Stomach smooth muscle (tissue), 2 donors: Measurements from ENCODE around the gene GALNT8.
A peak's percentile ranks its signal among the peaks of the same experiment; 100 is the strongest.
"Not testable (repeated sequence)": the region's sequence is repeated elsewhere in the genome, so short reads cannot be mapped to it uniquely, and the experiment has no call there.

Experiments used
- H3K27ac ChIP-seq: one replicate; pipeline ENCODE4 v1.7.0; 2013; ENCODE audit warnings: mild to moderate bottlenecking, low read length, inconsistent platforms
- H3K27me3 ChIP-seq, 2 donors: one replicate each; pipeline ENCODE4 v1.7.0; 2013; ENCODE audit warnings: low read length in 2 of 2; ENCODE audit not compliant: insufficient read depth in 2 of 2, control insufficient read depth in 1 of 2
- H3K36me3 ChIP-seq, 2 donors: one replicate each; pipeline ENCODE4 v1.7.0; 2013; ENCODE audit warnings: low read length in 2 of 2; ENCODE audit not compliant: control insufficient read depth in 2 of 2, insufficient read depth in 2 of 2
- H3K4me1 ChIP-seq: one replicate; pipeline ENCODE4 v1.7.0; 2013; ENCODE audit warnings: low read length; ENCODE audit not compliant: control insufficient read depth, insufficient read depth
- H3K4me3 ChIP-seq, 2 donors: one replicate each; pipeline ENCODE4 v1.7.0; 2013; ENCODE audit warnings: low read length in 2 of 2
- H3K9ac ChIP-seq, 2 donors: one replicate each; pipeline ENCODE4 v1.7.0; 2013; ENCODE audit warnings: low read length in 2 of 2, mild to moderate bottlenecking in 1 of 2
- H3K9me3 ChIP-seq, 2 donors: one replicate each; pipeline ENCODE4 v1.7.0; 2013; ENCODE audit warnings: low read length in 2 of 2; ENCODE audit not compliant: control insufficient read depth in 2 of 2
- donor health status: healthy.
- donor health status: Pancreatic carcinoma.

GALNT8 gene

DNA sequence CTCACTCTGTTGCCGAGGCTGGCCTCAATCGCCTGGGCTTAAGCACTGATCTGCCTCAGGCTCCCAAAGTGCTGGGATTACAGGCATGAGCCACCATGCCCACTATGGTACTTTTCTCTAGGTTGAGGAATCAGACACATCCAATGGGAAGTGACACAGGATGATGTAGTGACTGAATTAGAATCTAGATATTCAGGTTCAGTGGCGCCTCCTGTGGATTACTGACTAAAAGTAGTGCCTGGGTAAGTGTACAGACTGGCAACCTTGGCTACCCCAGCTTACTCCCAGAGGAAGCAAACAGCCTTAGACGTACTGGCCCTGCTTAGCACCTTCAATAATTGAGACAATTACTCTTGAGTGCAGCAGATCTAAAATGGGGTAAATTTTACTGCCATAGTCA, 22.8 kb downstream of the GALNT8 start:
- no peak overlapping the region for H3K9ac ChIP-seq
- no peak overlapping the region for H3K4me3 ChIP-seq
- no peaks in the 10 kb centered on the region for H3K4me1 ChIP-seq
- no peak overlapping the region for H3K27ac ChIP-seq
- H3K27me3 ChIP-seq = no peaks in the 10 kb centered on the region
- H3K9me3 ChIP-seq = no peaks in the 10 kb centered on the region
- H3K36me3 ChIP-seq = no peaks in the 10 kb centered on the region

- no peak overlapping the region for H3K27ac ChIP-seq
Observed at GRCh38 chr12:4744709-4745108, 24.5 kb downstream of the GALNT8 start.

GRCh38 chr12:4745249-4745648, 25.0 kb downstream of the GALNT8 start:
- Histone ChIP-seq H3K9me3 (no peaks in the 10 kb centered on the region), H3K4me1 (no peaks in the 10 kb centered on the region), H3K9ac (no peak overlapping the region), H3K36me3 (no peaks in the 10 kb centered on the region), H3K27me3 (no peaks in the 10 kb centered on the region), H3K4me3 (no peak overlapping the region), H3K27ac (no peak overlapping the region)

More at GRCh38 chr12:4744709-4745108, 24.5 kb downstream of the GALNT8 start:
- H3K4me1 ChIP-seq = no peaks in the 10 kb centered on the region
- H3K4me3 ChIP-seq = no peak overlapping the region
- no peaks in the 10 kb centered on the region for H3K27me3 ChIP-seq
- no peak overlapping the region for H3K9ac ChIP-seq
- no peaks in the 10 kb centered on the region for H3K36me3 ChIP-seq
- H3K9me3 ChIP-seq = no peaks in the 10 kb centered on the region

DNA sequence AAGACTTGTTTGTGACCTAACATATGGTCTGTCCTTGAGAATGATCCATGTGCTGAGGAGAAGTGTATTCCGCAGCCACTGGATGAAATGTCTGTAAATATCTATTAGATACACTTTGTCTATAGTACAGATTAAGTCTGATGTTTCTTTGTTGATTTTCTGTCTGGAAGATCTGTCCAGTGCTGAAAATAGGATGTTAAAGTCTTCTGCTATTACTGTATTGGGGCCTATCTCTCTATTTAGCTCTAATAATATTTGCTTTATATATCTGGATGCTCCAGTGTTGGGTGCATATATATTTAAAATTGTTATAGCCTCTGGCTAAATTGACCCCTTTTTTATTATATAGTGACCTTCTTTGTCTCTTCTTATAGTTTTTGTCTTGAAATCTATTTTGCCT, 31.5 kb downstream of the GALNT8 start:
- not testable (repeated sequence) for H3K4me1 ChIP-seq, H3K9ac ChIP-seq, H3K9me3 ChIP-seq, H3K4me3 ChIP-seq, H3K36me3 ChIP-seq, H3K27me3 ChIP-seq, H3K27ac ChIP-seq

GRCh38 chr12:4762773-4763172, 42.6 kb downstream of the GALNT8 start:
- no peak overlapping the region for H3K4me3 ChIP-seq
- H3K27ac ChIP-seq = no peak overlapping the region
- H3K36me3 ChIP-seq = no peaks in the 10 kb centered on the region
- H3K9ac ChIP-seq = no peak overlapping the region
- H3K9me3 ChIP-seq = no peaks in the 10 kb centered on the region
- H3K27me3 ChIP-seq = no peaks in the 10 kb centered on the region
- no peaks in the 10 kb centered on the region for H3K4me1 ChIP-seq

DNA sequence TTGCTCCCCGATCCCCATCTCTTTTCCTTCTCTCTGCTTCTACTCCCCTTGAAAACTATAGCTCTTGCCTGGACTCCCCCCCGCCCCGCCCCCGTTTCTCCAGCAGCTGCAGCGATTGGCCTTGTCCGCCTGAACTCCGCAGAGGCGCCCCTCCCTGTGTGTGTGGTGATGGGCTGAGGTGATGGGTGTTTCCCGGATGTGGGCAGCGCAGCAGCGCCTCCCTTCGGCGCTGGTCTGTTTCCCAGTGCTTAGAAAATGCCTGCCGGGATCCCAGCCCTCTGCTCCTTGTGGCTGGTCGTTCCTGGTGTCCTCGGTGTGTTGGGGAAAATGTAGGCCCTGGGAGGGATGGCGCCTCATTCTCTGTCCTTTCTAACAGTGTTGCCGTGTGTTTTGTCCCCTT, 43.3 kb downstream of the GALNT8 start:
- Histone ChIP-seq H3K27me3 (no peaks in the 10 kb centered on the region), H3K4me1 (no peaks in the 10 kb centered on the region), H3K9ac (no peak overlapping the region), H3K9me3 (no peaks in the 10 kb centered on the region), H3K36me3 (no peaks in the 10 kb centered on the region), H3K4me3 (peak overlapping the region in 1 of 2 donors; percentile 35), H3K27ac (no peak overlapping the region)

DNA sequence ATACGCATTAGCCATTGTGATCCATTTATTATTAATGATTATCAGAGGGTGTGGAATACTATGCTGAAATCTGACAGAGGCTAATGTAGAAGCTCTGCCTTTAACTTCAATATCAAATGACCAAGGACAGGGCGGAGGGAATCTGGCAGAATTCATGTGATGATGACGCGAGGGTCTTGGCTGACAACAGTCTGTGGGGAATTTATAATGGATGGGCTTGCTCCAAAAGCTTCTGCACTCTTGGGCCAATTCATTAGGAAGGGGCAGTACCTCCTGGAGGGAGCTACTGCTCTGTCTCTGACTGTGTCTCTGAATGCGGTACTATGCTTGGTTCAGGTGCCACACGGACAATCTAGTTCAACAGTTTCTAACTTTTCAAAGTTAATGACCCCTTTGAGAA, 46.2 kb downstream of the GALNT8 start:
- Histone ChIP-seq H3K4me1 (no peaks in the 10 kb centered on the region), H3K9ac (no peak overlapping the region), H3K27me3 (no peaks in the 10 kb centered on the region), H3K27ac (no peak overlapping the region), H3K4me3 (no peak overlapping the region), H3K9me3 (no peaks in the 10 kb centered on the region), H3K36me3 (no peaks in the 10 kb centered on the region)

DNA sequence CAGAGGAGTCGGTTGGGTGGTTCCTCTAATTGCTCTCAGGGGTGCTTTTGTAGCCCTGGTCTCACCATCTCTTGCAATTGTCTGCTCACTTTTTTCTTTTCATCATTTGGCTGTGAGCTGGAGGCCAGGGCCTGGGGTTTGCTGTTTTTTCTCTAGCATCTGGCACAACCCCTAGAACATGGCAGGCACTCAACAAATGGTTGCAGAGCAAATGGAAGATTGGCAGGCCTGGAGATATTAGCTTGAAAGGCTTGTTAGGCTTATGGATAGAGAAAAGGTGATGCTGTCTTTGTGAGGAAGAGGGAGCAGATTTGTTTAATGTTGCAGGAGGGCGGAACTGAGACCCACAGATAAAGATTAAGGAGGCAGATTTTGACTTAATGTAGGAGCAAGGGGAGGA, 47.0 kb downstream of the GALNT8 start:
- Histone ChIP-seq H3K9me3 (no peaks in the 10 kb centered on the region), H3K4me1 (no peaks in the 10 kb centered on the region), H3K36me3 (no peaks in the 10 kb centered on the region), H3K27ac (no peak overlapping the region), H3K9ac (no peak overlapping the region), H3K27me3 (no peaks in the 10 kb centered on the region), H3K4me3 (no peak overlapping the region)

- H3K36me3 ChIP-seq = no peaks in the 10 kb centered on the region
Observed at GRCh38 chr12:4768341-4768740, 48.1 kb downstream of the GALNT8 start.

GRCh38 chr12:4769073-4769472, 48.9 kb downstream of the GALNT8 start:
- no peaks in the 10 kb centered on the region for H3K36me3 ChIP-seq
- H3K9ac ChIP-seq = no peak overlapping the region
- H3K4me1 ChIP-seq = no peaks in the 10 kb centered on the region
- H3K9me3 ChIP-seq = no peaks in the 10 kb centered on the region
- no peaks in the 10 kb centered on the region for H3K27me3 ChIP-seq
- H3K4me3 ChIP-seq = no peak overlapping the region
- no peak overlapping the region for H3K27ac ChIP-seq

More at GRCh38 chr12:4768341-4768740, 48.1 kb downstream of the GALNT8 start:
- Histone ChIP-seq H3K4me3 (no peak overlapping the region), H3K4me1 (no peaks in the 10 kb centered on the region), H3K9ac (no peak overlapping the region), H3K27me3 (no peaks in the 10 kb centered on the region), H3K27ac (no peak overlapping the region), H3K9me3 (no peaks in the 10 kb centered on the region)

DNA sequence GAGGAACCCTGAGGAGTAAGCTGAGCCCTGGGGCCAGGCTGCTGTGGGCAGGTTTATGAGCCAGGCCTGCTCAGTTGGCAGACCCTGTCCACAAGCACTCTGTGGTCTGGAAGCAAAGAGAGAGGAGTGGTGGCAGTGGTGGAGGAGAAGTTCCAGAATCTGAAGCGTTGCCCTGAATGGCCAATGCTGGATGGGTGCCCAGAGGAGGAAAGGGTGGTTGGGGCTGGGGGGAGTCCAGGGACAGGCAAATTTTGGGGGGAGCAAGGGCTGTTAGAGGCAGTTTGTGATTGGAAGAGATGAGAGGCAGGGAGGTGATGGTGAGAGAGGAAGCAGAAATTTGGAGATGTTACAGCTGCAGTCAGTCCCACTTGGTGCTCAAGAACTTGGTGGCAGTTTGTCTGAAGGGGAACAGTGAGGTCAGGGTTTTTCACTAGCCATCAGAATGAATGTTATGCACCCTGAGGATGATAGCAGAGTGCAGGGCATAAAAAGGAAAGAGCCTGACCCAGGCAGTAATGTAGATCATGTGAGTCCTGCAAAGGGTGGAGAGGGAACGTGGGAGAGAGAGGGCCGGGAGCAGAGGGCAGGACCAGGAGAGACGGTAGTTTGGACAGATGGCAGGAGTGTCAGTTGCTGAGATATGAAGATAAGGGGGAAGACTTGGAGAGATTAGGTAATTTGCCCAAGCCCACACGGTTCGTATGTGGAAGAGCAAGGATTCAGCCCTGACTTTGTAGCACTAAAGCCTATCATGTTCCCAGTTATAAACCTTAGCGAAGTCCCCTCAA, 51.2 kb downstream of the GALNT8 start:
- Histone ChIP-seq H3K4me3 (no peak overlapping the region), H3K9ac (no peak overlapping the region), H3K27ac (no peak overlapping the region), H3K4me1 (no peaks in the 10 kb centered on the region), H3K27me3 (no peaks in the 10 kb centered on the region), H3K36me3 (no peaks in the 10 kb centered on the region), H3K9me3 (no peaks in the 10 kb centered on the region)
